RWPE2 (cell line): ENCODE measurements around the gene MAGEA12.
"Not testable (repeated sequence)": the region's sequence is repeated elsewhere in the genome, so short reads cannot be mapped to it uniquely, and the experiment has no call there.

Experiments used
- ATAC-seq: fragments of 200-7000 bp; cut with Tn5 transposase; 3 replicates; pipeline ENCODE4 v1.9.1; 2021; ENCODE audit warnings: low read depth
- DNase-seq: peaks from one replicate; pipeline ENCODE4 v3.0.0-alpha.2; 2020; ENCODE audit warnings: low spot score
- H3K27ac ChIP-seq: fragments of 450-650 bp; 2 replicates; pipeline ENCODE4 v1.5.1; 2017; ENCODE audit warnings: mild to moderate bottlenecking; ENCODE audit not compliant: poor library complexity, severe bottlenecking
- H3K27me3 ChIP-seq: fragments of 250-450 bp; sonication (Bioruptor Pico); 2 replicates; pipeline ENCODE4 v1.5.1; 2021; ENCODE audit warnings: mild to moderate bottlenecking, moderate library complexity; ENCODE audit not compliant: insufficient read depth, poor library complexity, severe bottlenecking
- H3K36me3 ChIP-seq: fragments of 250-450 bp; sonication (Bioruptor Pico); 2 replicates; pipeline ENCODE4 v1.5.1; 2020; ENCODE audit warnings: low read depth, mild to moderate bottlenecking, moderate library complexity
- H3K4me1 ChIP-seq: fragments of 250-450 bp; sonication (Bioruptor Pico); 2 replicates; pipeline ENCODE4 v1.5.1; 2021; ENCODE audit warnings: mild to moderate bottlenecking, moderate library complexity; ENCODE audit not compliant: insufficient read depth, poor library complexity, severe bottlenecking
- H3K4me3 ChIP-seq: fragments of 250-450 bp; sonication (Bioruptor Pico); 2 replicates; pipeline ENCODE4 v1.5.1; 2021; ENCODE audit warnings: mild to moderate bottlenecking, moderate library complexity; ENCODE audit not compliant: severe bottlenecking
- H3K9me3 ChIP-seq: fragments of 250-450 bp; sonication (Bioruptor Pico); 2 replicates; pipeline ENCODE4 v1.5.1; 2021; ENCODE audit warnings: mild to moderate bottlenecking, moderate library complexity; ENCODE audit not compliant: severe bottlenecking
- TF ChIP-seq, protein P1 (sequence below): fragments of 450-650 bp; IDR thresholded peaks from one replicate; pipeline ENCODE4 v1.5.1; 2017; ENCODE audit warnings: mild to moderate bottlenecking, moderate library complexity; ENCODE audit not compliant: poor library complexity, severe bottlenecking

The MAGEA12 gene, protein sequence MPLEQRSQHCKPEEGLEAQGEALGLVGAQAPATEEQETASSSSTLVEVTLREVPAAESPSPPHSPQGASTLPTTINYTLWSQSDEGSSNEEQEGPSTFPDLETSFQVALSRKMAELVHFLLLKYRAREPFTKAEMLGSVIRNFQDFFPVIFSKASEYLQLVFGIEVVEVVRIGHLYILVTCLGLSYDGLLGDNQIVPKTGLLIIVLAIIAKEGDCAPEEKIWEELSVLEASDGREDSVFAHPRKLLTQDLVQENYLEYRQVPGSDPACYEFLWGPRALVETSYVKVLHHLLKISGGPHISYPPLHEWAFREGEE

DNA sequence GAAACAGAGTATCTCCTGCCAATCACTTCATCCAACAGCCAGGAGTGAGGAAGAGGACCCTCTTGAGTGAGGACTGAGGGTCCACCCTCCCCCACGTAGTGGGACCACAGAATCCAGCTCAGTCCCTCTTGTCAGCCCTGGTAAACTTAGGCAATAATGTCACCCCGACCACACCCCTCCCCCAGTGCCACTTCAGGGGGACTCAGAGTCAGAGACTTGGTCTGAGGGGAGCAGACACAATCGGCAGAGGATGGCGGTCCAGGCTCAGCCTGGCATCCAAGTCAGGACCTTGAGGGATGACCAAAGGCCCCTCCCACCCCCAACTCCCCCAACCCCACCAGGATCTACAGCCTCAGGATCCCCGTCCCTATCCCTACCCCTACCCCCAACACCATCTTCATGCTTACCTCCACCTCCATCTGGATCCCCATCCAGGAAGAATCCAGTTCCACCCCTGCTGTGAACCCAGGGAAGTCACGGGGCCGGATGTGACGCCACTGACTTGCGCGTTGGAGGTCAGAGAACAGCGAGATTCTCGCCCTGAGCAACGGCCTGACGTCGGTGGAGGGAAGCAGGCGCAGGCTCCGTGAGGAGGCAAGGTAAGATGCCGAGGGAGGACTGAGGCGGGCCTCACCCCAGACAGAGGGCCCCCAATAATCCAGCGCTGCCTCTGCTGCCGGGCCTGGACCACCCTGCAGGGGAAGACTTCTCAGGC, at the start of gene MAGEA12, which contains the start of gene CSAG1:
Gene MAGEA12 (plus strand): TSS at position 497 of the 715 bp plus-strand sequence. CDS start 2,405 bp downstream, outside the sequence.
Gene CSAG1 (minus strand): TSS at position 461 of the 715 bp plus-strand sequence. CDS start 1,261 bp downstream, outside the sequence.
- TF ChIP-seq, protein P1, sequence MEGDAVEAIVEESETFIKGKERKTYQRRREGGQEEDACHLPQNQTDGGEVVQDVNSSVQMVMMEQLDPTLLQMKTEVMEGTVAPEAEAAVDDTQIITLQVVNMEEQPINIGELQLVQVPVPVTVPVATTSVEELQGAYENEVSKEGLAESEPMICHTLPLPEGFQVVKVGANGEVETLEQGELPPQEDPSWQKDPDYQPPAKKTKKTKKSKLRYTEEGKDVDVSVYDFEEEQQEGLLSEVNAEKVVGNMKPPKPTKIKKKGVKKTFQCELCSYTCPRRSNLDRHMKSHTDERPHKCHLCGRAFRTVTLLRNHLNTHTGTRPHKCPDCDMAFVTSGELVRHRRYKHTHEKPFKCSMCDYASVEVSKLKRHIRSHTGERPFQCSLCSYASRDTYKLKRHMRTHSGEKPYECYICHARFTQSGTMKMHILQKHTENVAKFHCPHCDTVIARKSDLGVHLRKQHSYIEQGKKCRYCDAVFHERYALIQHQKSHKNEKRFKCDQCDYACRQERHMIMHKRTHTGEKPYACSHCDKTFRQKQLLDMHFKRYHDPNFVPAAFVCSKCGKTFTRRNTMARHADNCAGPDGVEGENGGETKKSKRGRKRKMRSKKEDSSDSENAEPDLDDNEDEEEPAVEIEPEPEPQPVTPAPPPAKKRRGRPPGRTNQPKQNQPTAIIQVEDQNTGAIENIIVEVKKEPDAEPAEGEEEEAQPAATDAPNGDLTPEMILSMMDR, result no peak
- no peak within 1 kb of the TSS for H3K4me3 ChIP-seq
- no peaks in the 10 kb centered on the region for H3K4me1 ChIP-seq
- no peaks in the 10 kb centered on the region for H3K36me3 ChIP-seq
- H3K9me3 ChIP-seq, result no peaks in the 10 kb centered on the region
- ATAC-seq (no peak), DNase-seq (no peak)
- H3K27me3 ChIP-seq, result no peaks in the 10 kb centered on the region
- no peak within 1 kb of the TSS for H3K27ac ChIP-seq

GRCh38 chrX:152697952-152698931, 35.3 kb upstream of the MAGEA12 start, which contains the start of gene MAGEA3:
MAGEA3 (plus strand) TSS chrX:152698794; CDS start chrX:152700833, 2,039 bp downstream.
- not testable (repeated sequence) for H3K27me3 ChIP-seq, H3K4me3 ChIP-seq, H3K36me3 ChIP-seq, DNase-seq, H3K9me3 ChIP-seq, ATAC-seq, H3K27ac ChIP-seq, H3K4me1 ChIP-seq

DNA sequence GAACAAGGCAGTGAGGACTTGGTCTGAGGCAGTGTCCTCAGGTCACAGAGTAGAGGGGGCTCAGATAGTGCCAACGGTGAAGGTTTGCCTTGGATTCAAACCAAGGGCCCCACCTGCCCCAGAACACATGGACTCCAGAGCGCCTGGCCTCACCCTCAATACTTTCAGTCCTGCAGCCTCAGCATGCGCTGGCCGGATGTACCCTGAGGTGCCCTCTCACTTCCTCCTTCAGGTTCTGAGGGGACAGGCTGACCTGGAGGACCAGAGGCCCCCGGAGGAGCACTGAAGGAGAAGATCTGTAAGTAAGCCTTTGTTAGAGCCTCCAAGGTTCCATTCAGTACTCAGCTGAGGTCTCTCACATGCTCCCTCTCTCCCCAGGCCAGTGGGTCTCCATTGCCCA, 33.2 kb upstream of the MAGEA12 start:
- not testable (repeated sequence) for H3K27me3 ChIP-seq, ATAC-seq, H3K4me3 ChIP-seq, H3K27ac ChIP-seq, DNase-seq, H3K36me3 ChIP-seq, H3K9me3 ChIP-seq, H3K4me1 ChIP-seq

GRCh38 chrX:152706500-152706899, 27.1 kb upstream of the MAGEA12 start:
- not testable (repeated sequence) for H3K4me1 ChIP-seq, H3K27me3 ChIP-seq, H3K27ac ChIP-seq, H3K4me3 ChIP-seq, DNase-seq, H3K36me3 ChIP-seq, H3K9me3 ChIP-seq, ATAC-seq

GRCh38 chrX:152709173-152709572, 24.4 kb upstream of the MAGEA12 start, which contains the start of gene CSAG2:
CSAG2 (minus strand) TSS chrX:152709273; CDS start chrX:152709112, 161 bp downstream.
- H3K27ac ChIP-seq, H3K27me3 ChIP-seq, DNase-seq, H3K36me3 ChIP-seq, ATAC-seq, H3K4me3 ChIP-seq, H3K9me3 ChIP-seq, H3K4me1 ChIP-seq: not testable (repeated sequence)

DNA sequence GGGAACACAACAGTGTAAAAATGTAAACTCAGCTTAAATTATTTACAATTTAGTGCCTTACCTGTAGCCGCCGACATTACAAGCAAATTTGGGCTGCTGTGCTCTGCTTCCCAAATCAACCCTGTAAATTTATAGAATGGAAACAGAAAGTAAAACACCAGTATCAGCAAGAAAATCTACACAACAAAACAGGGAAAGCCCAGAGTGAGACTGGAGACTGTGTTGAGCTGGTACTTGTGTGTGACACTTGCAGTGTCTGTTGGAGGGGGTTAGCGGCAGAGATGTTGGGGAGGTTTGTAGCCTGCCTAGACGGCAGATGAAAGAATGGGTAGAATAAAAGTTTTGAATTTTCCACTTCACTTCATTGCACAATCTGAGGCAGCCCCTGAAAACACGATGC, 20.4 kb upstream of the MAGEA12 start:
- not testable (repeated sequence) for H3K4me1 ChIP-seq, H3K4me3 ChIP-seq, H3K27ac ChIP-seq, ATAC-seq, DNase-seq, H3K36me3 ChIP-seq, H3K9me3 ChIP-seq, H3K27me3 ChIP-seq

DNA sequence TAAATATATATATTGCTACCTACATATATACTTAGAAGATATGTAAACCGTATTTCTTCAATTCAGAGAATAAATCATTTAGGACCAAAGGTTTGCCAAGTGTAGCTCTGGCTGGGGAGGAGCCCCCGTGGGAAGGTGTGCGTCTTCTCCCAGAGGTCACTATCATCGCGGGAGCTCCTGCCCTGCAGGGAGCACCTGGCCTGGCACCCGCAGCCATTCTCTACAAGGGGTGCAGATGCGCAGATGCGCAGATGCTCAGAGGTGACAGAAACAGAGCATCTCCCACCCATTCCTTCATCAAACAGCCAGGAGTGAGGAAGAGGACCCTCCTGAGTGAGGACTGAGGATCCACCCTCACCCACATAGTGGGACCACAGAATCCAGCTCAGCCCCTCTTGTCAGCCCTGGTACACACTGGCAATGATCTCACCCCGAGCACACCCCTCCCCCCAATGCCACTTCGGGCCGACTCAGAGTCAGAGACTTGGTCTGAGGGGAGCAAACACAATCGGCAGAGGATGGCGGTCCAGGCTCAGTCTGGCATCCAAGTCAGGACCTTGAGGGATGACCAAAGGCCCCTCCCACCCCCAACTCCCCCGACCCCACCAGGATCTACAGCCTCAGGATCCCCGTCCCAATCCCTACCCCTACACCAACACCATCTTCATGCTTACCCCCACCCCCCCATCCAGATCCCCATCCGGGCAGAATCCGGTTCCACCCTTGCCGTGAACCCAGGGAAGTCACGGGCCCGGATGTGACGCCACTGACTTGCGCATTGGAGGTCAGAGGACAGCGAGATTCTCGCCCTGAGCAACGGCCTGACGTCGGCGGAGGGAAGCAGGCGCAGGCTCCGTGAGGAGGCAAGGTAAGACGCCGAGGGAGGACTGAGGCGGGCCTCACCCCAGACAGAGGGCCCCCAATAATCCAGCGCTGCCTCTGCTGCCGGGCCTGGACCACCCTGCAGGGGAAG, 19.5 kb upstream of the MAGEA12 start, which contains the start of gene MAGEA2B:
Gene MAGEA2B (plus strand): TSS at position 814 of the 973 bp plus-strand sequence. CDS start 2,479 bp downstream, outside the sequence.
- H3K9me3 ChIP-seq, H3K4me1 ChIP-seq, DNase-seq, H3K36me3 ChIP-seq, H3K27ac ChIP-seq, H3K27me3 ChIP-seq, ATAC-seq, H3K4me3 ChIP-seq: not testable (repeated sequence)
